Measurements from ENCODE around the gene ALOX5AP. TPM values are rescaled to one million over a fixed set of nuclear protein-coding genes. Genes with fewer than 3 reads are reported as not detected.

The ALOX5AP gene
- polyA plus RNA-seq, 1 experiment = 0.11 TPM

- Histone ChIP-seq H3K36me3 (ENCODE audit: control insufficient read depth, insufficient read depth, low read length) (no peaks in the 10 kb centered on the region), H3K27me3 (ENCODE audit: control insufficient read depth, insufficient read depth, low read length) (no peaks in the 10 kb centered on the region), H3K4me3 (ENCODE audit: low read depth, low read length) (no peak overlapping the region)
- ChIA-PET POLR2A (no interaction called here), CTCF (no interaction called here)
- no peak for TF ChIP-seq CTCF (IDR thresholded peaks at IDR 0.05; ENCODE audit: insufficient read depth, low read depth, low read length)
- no peak for DNase-seq (ENCODE audit: low read depth)
Measured at GRCh38 chr13:30724778-30725177, 10.6 kb upstream of the ALOX5AP start.

- POLR2A ChIA-PET = no interaction called here
- CTCF ChIA-PET = no interaction called here
- Histone ChIP-seq H3K27me3 (ENCODE audit: control insufficient read depth, insufficient read depth, low read length) (no peaks in the 10 kb centered on the region; the same call in 1 of the 2 replicates), H3K36me3 (ENCODE audit: control insufficient read depth, insufficient read depth, low read length) (no peaks in the 10 kb centered on the region), H3K4me3 (ENCODE audit: low read depth, low read length) (no peak overlapping the region)
- no peak for DNase-seq (ENCODE audit: low read depth)
- no peak for TF ChIP-seq CTCF (IDR thresholded peaks at IDR 0.05; ENCODE audit: insufficient read depth, low read depth, low read length)
Measured at GRCh38 chr13:30725326-30726085, 9.8 kb upstream of the ALOX5AP start.

DNA sequence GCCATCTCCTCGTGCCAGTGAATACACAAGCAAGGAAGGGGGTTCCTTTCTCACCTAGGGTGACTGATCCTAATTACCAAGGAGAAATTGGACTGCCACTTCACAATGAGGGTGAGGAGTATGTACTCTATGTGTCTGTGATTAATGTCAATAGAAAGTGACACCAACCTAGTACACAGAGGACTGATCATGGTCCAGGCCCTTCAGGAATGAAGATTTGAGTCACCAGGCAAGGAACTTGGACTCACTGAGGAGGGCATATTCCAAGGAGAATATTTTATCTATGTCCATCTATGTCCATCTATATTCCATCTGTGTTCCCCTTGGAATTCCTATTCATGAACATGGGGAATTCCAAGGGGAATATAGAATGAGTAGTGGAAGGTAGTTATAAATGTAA, 9.2 kb upstream of the ALOX5AP start:
- no peak for TF ChIP-seq CTCF (IDR thresholded peaks at IDR 0.05; ENCODE audit: insufficient read depth, low read depth, low read length)
- ChIA-PET POLR2A (no interaction called here), CTCF (no interaction called here)
- no peaks in the 10 kb centered on the region for H3K36me3 ChIP-seq (ENCODE audit: control insufficient read depth, insufficient read depth, low read length)
- no peak for DNase-seq (ENCODE audit: low read depth)
- H3K27me3 ChIP-seq (ENCODE audit: control insufficient read depth, insufficient read depth, low read length) = no peaks in the 10 kb centered on the region; the same call in 1 of the 2 replicates
- no peak overlapping the region for H3K4me3 ChIP-seq (ENCODE audit: low read depth, low read length)

GRCh38 chr13:30727491-30728355, 7.6 kb upstream of the ALOX5AP start:
- ChIA-PET CTCF (no interaction called here), POLR2A (no interaction called here)
- no peak overlapping the region for H3K4me3 ChIP-seq (ENCODE audit: low read depth, low read length)
- no peaks in the 10 kb centered on the region for H3K36me3 ChIP-seq (ENCODE audit: control insufficient read depth, insufficient read depth, low read length)
- no peak for TF ChIP-seq CTCF (IDR thresholded peaks at IDR 0.05; ENCODE audit: insufficient read depth, low read depth, low read length)
- DNase-seq (ENCODE audit: low read depth) = no peak
- no peaks in the 10 kb centered on the region; the same call in 1 of the 2 replicates for H3K27me3 ChIP-seq (ENCODE audit: control insufficient read depth, insufficient read depth, low read length)

DNA sequence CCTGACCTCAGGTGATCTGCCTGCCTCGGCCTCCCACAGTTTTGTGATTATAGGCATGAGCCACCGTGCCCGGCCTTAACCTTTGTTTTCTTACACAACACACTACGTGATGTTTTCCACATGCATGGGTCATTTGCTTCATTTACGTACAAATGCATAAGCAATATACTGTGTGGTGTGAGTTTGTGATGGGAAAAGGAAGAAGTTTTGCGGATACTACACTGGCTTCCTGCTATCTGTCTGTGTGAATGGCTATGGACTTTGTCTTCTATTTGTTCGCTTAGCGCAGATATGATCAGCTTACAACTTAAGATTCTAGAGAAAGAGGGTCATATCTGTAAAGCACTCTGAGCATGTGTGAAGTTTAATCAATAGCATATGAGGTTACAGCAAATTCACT, 5.5 kb upstream of the ALOX5AP start:
- TF ChIP-seq CTCF (IDR thresholded peaks at IDR 0.05; ENCODE audit: insufficient read depth, low read depth, low read length) = no peak
- H3K27me3 ChIP-seq (ENCODE audit: control insufficient read depth, insufficient read depth, low read length) = no peaks in the 10 kb centered on the region; the same call in 1 of the 2 replicates
- DNase-seq (ENCODE audit: low read depth) = no peak
- H3K36me3 ChIP-seq (ENCODE audit: control insufficient read depth, insufficient read depth, low read length) = no peaks in the 10 kb centered on the region
- no peak overlapping the region for H3K4me3 ChIP-seq (ENCODE audit: low read depth, low read length)
- POLR2A ChIA-PET = no interaction called here
- CTCF ChIA-PET = no interaction called here
